ENCODE results near the gene ZNRF1. TPM values are rescaled to one million over a fixed set of nuclear protein-coding genes. Genes with fewer than 3 reads are reported as not detected.

Gene ZNRF1
- total and polyA plus RNA-seq, 2 donors (not counting 1 experiment from before 2014, with no cell fraction given): 0.27 to 0.76 TPM

DNA sequence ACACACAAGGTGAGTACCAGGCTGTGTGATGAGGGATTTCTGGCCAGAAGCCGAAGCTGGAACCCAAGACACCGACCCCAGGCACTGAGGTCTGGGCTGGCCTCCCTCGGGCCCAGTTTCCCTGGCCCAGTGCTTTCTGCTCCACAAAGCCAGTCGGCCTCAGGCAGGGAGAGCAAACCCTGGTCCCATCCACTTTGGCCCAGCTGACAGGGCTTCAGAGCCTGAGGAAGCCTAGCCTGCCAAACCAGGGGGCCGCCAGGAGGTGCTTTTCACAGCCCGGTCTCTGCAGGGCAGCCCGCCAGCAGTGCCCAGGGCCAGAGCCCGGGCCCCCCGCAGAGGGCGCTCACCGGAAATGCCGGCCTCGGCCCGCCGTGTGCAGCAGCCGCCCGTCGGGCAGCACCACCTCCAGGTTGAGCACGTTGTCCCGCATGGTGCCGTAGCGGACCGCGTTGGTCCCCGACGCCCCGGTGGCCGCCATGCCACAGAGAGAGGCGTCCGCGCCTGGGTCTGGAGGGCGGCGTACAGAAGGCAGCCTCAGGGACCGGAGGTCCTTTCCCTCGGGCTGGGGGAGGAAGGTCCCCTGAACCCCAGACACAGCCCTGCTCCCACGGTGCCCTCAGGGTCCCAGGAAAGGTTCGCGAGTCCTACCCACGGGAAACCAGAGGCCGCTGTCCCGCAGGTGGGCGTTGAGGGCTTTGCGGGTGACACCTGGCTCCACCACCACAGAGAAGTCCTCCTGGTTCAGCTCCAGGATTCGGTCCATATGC is 115.5 kb downstream of the ZNRF1 start:
- intact Hi-C loops (cut with micrococcal nuclease): no loop called here
- no peak overlapping the region for H3K4me2 ChIP-seq (replicated peaks; ENCODE audit: low read depth, low read length, poor library complexity, severe bottlenecking)
- peaks cover 0 to 14% (median 0%) of the 10 kb centered on the region in 3 donors for H3K9me3 ChIP-seq (ENCODE audit: control extremely low read depth in 1 of 3, control insufficient read depth in 2 of 3, insufficient read depth in 1 of 3, low read length in 2 of 3)
- peaks cover 27% of the 10 kb centered on the region for H3K27me3 Mint-ChIP-seq
- no peaks in the 10 kb centered on the region for H3K9me3 Mint-ChIP-seq (ENCODE audit: insufficient read depth)
- DNase-seq (no peak), ATAC-seq (ENCODE audit: low read depth) (no peak)
- no peak overlapping the region for H3K27ac ChIP-seq (ENCODE audit: low read length in 2 of 2)
- no peak overlapping the region for H3K9ac ChIP-seq (ENCODE audit: low read length)
- H2AFZ ChIP-seq (ENCODE audit: insufficient read depth, low read depth, low read length, poor library complexity, severe bottlenecking): no peak overlapping the region
- H4K20me1 ChIP-seq (ENCODE audit: control insufficient read depth, insufficient read depth, low read length, poor library complexity, severe bottlenecking): no peaks in the 10 kb centered on the region
- ChIA-PET POLR2A (no interaction called here), CTCF (interaction anchor here (6.8 kb wide), 1 partner anchor 116 kb away, joined by 87 read pairs; the partner anchor contains the start of gene ZNRF1)
- H3K27me3 ChIP-seq (replicated peaks in 1 of 4; ENCODE audit: control extremely low read depth in 1 of 4, control insufficient read depth in 3 of 4, insufficient read depth in 4 of 4, low read length in 3 of 4): peaks cover 0 to 48% (median 23%) of the 10 kb centered on the region in 4 experiments
- TF ChIP-seq EZH2 (IDR thresholded peaks at IDR 0.05; ENCODE audit: borderline replicate concordance, insufficient read depth, low read depth, low read length, poor library complexity, severe bottlenecking): no peak
- TF ChIP-seq, protein P1, sequence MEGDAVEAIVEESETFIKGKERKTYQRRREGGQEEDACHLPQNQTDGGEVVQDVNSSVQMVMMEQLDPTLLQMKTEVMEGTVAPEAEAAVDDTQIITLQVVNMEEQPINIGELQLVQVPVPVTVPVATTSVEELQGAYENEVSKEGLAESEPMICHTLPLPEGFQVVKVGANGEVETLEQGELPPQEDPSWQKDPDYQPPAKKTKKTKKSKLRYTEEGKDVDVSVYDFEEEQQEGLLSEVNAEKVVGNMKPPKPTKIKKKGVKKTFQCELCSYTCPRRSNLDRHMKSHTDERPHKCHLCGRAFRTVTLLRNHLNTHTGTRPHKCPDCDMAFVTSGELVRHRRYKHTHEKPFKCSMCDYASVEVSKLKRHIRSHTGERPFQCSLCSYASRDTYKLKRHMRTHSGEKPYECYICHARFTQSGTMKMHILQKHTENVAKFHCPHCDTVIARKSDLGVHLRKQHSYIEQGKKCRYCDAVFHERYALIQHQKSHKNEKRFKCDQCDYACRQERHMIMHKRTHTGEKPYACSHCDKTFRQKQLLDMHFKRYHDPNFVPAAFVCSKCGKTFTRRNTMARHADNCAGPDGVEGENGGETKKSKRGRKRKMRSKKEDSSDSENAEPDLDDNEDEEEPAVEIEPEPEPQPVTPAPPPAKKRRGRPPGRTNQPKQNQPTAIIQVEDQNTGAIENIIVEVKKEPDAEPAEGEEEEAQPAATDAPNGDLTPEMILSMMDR (IDR thresholded peaks at IDR 0.05): no peak
- H3K27ac Mint-ChIP-seq: no peak overlapping the region
- H3K4me1 Mint-ChIP-seq: peaks cover 22% of the 10 kb centered on the region
- 97% methylated on average over 44 of the region's 44 CpGs for WGBS (ENCODE audit: insufficient coverage)
- H3K36me3 ChIP-seq (replicated peaks in 1 of 2; ENCODE audit: control extremely low read depth in 1 of 2, control insufficient read depth in 1 of 2, extremely low read depth in 1 of 2, insufficient read depth in 2 of 2, low read length in 1 of 2): no peaks in the 10 kb centered on the region
- peaks cover 22 to 26% of the 10 kb centered on the region in 2 donors for H3K4me1 ChIP-seq (ENCODE audit: control insufficient read depth in 2 of 2, insufficient read depth in 2 of 2, low read length in 2 of 2)
- H3K4me3 Mint-ChIP-seq: no peak overlapping the region
- H3K4me3 ChIP-seq (ENCODE audit: control extremely low read depth in 1 of 5, extremely low read depth in 1 of 5, insufficient read depth in 1 of 5, low read depth in 2 of 5, low read length in 4 of 5): no peak overlapping the region
- H3K79me2 ChIP-seq (ENCODE audit: control insufficient read depth, insufficient read depth, low read length): no peaks in the 10 kb centered on the region

Measured in B cell (primary cell).